ENCODE data around the gene KIF9.
A peak's percentile ranks its signal among the peaks of the same experiment; 100 is the strongest.
"Not testable (repeated sequence)": the region's sequence is repeated elsewhere in the genome, so short reads cannot be mapped to it uniquely, and the experiment has no call there.

Gene KIF9, protein sequence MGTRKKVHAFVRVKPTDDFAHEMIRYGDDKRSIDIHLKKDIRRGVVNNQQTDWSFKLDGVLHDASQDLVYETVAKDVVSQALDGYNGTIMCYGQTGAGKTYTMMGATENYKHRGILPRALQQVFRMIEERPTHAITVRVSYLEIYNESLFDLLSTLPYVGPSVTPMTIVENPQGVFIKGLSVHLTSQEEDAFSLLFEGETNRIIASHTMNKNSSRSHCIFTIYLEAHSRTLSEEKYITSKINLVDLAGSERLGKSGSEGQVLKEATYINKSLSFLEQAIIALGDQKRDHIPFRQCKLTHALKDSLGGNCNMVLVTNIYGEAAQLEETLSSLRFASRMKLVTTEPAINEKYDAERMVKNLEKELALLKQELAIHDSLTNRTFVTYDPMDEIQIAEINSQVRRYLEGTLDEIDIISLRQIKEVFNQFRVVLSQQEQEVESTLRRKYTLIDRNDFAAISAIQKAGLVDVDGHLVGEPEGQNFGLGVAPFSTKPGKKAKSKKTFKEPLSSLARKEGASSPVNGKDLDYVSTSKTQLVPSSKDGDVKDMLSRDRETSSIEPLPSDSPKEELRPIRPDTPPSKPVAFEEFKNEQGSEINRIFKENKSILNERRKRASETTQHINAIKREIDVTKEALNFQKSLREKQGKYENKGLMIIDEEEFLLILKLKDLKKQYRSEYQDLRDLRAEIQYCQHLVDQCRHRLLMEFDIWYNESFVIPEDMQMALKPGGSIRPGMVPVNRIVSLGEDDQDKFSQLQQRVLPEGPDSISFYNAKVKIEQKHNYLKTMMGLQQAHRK

GRCh38 chr3:47282424-47283192 lies at the start of gene KIF9, which contains the start of gene KLHL18:
Gene KIF9, minus strand, starts transcription at chr3:47282799. Its CDS starts 5,425 bp downstream, at chr3:47277374.
Gene KLHL18, plus strand, starts transcription at chr3:47282944. Its CDS starts 22 bp downstream, at chr3:47282966.
- DNase-seq = peak; percentile 88

DNA sequence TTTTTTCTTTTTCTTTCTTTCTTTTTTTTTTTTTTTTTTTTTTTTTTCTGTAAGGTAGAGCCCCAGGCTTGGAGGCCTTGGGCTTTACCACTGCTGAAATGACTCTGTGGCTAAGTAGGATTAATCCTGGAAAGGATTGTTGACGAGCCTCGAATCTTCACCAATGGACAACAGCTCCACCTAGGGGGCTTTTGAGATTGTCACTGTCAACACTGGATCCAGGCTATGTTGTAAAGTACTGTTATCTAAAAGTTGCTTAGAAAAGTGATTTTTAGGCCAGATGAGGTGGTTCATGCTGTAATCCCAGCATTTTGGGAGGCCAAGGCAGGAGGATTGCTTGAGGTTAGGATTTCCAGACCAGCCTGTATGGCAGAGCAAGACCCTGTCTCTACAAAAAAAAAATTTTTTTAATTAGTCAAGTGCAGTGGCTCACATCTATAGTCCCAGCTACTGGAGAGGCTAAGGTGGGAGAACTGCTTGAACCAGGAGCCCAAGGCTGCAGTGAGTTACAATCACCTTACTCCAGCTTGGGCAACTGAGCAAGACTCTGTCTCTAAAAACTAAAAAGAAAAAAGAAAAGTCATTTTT lies 41.8 kb upstream of the KIF9 start:
- DNase-seq = peak; percentile 37

DNA sequence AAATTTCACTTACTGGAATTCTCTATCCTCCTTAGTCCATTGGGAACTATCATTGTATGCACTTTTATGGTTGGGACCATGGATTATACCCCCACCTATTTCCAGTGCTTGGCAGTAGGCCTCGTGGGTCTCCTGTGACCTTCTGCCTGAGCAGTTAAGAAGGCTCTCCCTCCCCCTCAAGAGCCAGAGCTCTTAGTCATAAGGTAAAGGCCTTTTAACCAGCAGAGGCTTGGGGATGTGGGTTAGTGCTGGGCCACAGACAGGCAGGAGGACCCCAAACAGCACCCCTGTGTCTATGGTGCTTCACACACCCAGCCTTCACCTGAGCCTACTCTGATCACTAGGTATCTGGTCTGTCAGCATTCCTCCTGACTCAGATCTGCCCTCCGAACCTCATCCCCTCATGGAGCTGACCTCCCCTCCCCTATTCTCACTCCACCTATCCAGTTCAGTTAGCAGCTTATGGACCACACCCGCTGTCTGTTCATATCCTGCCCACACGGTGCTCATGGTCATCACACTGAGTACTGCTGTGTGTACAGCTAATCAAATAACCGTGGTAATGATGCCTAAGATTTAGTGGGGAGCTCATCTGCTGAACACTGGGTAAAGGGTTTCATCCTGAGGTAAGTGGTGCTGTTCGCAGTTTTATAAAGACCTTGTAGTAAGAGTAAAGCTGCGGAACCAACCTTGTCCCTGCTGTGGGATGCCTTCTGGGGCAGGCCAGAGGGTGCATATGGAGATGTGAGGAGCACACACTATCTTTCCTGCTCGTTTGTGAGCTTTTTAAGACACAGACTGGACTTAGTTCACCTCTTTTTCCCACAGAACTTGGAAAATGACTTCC lies 41.1 kb upstream of the KIF9 start:
- DNase-seq = no peak

DNA sequence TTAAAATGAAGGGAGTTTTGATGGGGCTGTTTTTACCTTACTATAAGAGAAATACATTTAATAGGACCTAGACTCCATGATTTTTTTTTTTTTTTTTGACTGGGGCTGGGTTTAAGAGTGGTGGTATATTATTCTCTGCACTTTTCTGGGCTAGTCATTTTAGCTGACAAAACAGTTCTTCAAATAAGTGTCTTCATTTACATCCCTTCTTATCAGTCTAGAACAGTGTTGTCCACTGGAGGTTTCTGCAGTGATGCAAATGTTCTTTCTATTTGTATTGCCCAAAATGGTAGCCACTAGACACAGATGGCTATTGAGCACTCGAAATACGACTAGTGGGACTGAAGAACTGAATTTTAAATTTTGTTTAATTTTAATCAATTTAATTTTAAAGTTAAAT lies 37.4 kb upstream of the KIF9 start:
- no peak for DNase-seq

DNA sequence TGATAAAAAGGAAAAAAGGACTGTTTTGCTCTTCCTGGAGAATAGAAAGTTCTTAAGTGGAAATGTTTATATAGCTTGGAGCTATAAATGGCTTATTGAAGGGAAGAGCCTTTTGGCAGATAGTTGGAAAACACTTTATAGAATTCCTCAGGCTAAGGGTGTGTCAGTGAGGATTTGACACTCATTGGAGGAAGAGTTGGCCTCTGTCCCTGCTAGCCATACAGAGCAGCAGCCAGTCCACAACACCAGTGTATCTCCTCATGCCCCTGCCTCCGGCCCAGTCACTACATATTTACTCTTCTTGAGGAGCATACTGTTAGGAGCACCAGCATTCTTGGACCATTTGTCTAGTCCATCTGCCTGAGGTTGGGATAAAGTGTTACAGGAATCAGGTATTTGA lies 36.3 kb upstream of the KIF9 start:
- no peak for DNase-seq

DNA sequence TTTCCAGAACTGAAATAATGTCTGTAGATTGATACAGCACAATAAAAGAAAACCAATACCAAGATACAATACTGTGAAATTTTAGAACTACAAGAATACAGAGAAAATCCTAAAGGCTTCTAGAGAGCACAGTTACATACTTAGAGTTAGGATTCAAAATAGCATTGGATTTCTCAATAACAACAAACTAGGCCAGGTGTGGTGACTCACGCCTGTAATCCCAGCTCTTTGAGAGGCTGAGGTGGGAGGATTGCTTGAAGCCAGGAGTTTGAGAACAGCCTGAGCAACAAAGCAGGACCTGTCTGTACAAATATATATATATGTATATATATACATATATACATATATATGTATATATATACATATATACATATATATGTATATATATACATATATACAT lies 33.6 kb upstream of the KIF9 start:
- not testable (repeated sequence) for DNase-seq

- no peak for DNase-seq
These were observed 32.6 kb upstream of the KIF9 start for GRCh38 chr3:47315069-47315647.

DNA sequence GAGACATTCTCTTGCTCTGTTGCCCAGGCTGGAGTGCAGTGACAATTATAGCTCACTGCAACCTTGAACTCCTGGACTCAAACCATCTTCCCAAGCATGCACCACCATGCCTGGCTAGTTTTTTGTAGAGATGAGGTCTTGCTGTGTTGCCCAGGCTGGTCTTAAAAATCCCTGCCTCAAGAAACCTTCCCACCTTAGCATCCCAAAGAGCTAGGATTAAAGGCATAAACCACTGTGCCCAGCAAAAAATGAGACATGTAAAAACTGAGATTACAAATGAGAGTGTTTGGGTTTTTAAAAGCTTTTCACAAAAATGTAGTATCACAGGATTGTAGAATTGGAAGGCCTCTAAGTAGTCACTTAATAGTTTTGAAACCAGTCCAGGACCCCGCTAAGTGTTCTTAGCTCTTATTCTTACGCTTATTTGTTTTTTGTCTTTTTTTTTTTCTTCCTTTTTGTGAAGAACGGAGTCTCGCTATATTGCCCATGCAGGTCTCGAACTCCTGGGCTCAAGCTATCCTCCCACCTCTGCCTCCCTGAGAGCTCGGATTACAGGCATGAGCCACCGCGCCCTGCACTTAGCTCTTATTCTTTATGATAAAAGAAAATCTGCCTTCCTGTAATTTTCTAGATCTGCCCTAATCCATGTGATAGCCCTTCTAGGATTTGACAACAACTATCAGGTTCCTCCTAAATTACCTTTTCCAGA lies 31.6 kb upstream of the KIF9 start:
- no peak for DNase-seq

DNA sequence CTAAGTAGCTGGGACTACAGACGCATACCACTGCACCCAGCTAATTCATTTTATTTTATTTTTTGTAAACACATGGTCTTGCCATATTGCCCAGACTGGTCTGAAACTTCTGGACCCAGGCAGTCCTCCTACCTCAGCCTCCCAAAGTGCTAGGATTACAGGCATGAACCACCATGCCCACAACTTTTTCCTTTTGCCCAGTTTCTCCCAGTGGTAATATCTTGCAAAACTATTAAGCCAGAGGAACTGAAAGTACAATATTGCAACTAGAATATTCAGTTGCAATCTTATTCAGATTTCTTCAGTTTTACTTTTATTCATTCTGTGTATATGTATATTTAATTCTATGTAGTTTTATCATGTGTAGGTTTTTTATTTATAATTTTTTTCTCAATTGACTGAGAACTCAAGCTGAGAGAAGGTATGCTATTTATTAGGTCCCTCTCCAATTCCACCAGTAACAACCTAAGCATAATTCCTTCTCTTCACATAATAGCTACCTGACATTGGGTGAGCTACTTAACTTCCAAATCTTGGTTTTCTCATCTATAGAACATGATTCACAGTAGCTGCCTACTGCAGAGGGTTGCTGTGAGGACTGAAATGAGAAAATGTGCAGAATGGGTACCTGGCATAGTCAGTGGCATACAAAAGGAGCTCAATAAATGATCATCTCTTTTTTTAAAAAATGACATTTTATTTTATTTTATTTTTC lies 30.9 kb upstream of the KIF9 start:
- DNase-seq = no peak

DNA sequence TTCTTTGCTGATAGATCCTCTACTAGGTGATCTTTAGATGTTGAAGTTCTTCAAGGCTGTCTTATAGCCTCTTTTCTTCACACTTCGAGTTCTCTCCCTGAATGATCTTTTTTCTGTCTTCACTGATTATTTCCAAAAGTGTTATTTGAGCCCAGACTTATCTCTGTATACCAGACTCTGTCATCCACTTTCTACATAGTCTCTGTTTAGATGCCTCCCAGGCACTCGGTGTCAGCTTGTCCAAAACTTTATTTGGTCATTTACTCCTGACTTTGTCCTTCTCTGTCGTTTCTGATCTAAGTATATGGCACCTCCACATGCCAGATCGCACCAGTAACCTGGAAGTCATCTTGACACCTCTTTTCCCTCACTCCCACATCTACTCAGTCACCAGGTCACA lies 27.8 kb upstream of the KIF9 start:
- DNase-seq = no peak

DNA sequence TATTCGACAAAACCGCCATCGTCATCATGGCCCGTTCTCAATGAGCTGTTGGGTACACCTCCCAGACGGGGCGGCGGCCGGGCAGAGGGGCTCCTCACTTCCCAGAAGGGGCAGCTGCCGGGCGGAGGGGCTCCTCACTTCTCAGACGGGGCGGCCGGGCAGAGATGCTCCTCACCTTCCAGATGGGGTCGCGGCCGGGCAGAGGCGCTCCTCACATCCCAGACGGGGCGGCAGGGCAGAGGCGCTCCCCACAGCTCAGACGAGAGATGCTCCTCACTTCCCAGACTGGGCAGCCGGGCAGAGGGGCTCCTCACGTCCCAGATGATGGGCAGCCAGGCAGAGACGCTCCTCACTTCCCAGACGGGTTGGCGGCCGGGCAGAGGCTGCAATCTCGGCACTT lies 26.6 kb upstream of the KIF9 start:
- not testable (repeated sequence) for DNase-seq

DNA sequence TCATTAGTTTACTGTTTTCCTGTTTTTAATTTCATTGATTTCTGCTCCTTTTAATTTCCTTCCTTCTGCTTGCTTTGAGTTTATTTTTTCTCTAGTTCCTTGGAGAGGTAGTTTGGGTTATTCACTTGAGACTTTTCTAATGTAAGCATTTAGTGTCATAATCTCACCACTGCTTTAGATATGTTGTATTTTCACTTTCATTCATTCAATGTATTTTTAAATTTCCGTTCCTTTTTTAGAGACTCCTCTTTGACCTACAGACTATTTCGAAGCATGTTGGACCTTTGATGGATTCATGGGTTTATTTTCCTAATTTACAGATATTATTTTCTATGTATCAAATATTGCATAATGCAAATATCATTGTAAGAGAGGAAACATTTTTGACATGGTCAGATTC lies 23.4 kb upstream of the KIF9 start:
- no peak for DNase-seq

DNA sequence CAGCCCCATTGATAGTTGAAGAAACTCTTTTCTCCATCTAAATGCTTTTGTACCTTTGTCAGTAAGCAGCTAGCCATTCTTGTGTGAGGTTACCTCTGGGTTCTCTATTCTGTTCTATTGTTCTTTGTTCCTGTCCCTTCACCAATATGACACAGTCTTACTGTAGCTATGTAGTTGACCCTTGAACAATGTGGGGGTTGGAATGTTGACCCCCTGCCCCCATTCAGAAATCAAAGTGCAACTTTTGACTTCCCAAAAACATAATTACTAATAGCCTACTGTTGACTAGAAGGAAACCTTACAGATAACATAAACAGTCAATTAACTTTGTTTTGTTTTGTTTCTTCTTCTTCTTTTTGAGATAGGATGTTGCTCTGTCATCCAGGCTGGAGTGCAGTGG lies 18.9 kb upstream of the KIF9 start:
- no peak for DNase-seq

DNA sequence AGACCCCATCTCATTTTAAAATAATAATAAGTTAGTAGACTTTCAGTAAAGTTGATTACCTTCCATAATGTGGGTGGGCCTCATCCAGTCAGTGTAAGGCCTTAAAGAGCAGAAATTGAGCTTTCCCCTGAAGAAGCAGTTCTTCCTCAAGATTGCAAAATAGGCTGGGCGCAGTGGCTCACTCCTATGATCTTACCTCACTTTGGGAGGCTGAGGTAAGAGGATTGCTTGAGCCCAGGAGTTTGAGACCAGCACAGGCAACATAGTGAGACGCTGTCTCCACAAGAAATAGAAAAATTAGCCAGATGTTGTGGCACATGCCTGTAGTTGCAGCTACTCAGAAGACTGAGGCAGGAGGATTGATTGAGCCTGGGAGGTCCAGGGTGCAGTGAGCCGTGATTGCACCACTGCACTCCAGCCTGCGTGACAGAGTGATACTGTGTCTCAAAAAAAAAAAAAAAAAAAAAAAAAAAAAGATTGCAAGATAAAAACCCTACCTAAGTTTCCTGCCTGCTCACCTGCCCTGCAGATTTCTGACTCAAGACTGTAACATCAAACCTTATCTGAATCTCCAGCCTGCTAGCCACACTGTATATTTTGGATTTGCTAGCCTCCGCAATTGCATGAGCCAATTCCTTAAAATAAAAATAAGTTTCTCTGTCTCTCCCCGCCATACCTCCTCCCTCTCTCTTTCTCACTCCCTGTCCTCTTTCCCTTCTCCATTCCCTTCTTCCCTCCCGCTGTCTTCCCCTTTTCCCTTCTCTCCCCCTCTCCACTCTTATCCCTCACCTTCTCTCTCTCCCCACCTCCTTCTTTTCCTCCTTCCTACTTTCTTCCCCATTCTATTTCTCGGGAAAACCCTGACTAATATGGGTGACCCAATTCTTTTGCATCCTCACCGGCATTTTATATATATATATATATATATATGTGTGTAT lies 17.1 kb upstream of the KIF9 start:
- DNase-seq = no peak

GRCh38 chr3:47298439-47298838 lies 15.8 kb upstream of the KIF9 start:
- DNase-seq = no peak

DNA sequence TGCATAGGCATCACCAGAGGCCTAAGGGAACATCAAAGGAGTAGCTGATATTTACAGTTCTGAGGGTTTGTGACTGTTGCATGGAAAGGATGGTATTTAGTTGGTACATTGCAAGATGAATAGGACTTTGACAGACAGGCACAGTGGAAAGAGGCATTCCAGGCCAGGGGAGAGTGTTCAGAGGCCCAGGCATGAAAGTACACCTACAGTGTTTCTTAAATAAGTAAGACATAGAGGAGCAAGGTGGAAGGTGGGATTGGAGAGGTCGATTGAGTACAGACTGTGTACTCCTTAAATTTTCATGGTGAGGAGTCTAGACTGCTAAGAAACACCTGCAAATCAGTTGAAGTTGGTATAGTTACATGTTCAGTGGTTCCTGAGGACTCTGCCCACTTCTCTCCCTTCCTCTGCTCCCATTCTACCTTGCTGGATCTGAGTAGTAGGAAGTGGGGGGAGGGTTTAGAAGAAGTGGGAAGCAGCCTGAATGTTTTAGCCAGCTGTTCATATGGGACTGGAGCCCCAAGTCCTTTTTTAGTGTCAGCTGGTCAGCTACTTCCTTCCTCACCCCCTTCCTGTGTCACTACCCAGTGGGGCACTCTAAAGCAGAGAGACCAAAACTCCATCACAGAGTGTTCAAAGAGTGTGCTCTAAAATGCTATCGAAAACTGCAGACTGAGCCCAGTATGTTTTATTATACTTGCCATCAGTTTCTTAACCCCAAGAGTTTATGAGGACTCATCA lies 14.1 kb upstream of the KIF9 start:
- no peak for DNase-seq

- no peak for DNase-seq
These were observed 13.4 kb upstream of the KIF9 start for GRCh38 chr3:47295976-47296375.

DNA sequence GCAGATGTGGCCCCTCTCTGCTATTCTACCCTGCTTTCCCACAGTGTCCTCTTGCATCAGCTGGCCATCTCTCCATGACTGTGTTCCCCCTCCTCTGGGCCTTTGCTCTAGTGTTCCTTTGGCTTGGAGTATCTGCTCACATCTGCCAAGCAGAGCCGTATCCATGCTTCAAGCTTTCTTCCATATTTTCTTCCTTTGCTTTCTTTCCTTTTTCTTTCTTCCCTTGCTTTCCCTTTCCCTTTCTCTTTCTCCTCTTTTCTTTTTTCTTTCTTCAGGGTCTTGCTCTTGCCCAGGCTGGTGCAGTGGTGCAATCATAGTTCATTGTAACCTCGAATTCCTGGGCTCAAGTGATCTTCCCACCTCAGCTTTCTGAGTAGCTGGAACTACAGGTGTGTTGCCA lies 12.7 kb upstream of the KIF9 start:
- DNase-seq = no peak

Measured in NCI-H1105 treated with DMSO at 0.1 percent for 48 hours (cell line).